ENCODE results near the gene CDS2.

Gene CDS2

DNA sequence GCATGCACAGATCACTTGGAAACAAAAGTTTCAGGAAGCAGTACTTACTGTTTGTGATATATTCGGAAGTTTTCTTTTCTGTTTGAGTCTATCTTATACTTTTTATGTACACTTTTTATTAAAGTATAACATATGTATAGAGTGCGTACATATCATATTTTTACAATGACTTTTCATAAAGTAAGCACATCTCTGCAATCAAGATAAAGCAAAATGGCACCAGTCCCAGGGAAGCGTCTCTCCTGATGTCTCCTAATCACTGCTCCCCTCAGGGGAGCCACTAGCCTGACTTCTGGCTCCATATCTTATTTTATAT, 26.3 kb downstream of the CDS2 start:
- no peak for DNase-seq (ENCODE audit: low read depth in 2 of 2, low spot score in 1 of 2)

DNA sequence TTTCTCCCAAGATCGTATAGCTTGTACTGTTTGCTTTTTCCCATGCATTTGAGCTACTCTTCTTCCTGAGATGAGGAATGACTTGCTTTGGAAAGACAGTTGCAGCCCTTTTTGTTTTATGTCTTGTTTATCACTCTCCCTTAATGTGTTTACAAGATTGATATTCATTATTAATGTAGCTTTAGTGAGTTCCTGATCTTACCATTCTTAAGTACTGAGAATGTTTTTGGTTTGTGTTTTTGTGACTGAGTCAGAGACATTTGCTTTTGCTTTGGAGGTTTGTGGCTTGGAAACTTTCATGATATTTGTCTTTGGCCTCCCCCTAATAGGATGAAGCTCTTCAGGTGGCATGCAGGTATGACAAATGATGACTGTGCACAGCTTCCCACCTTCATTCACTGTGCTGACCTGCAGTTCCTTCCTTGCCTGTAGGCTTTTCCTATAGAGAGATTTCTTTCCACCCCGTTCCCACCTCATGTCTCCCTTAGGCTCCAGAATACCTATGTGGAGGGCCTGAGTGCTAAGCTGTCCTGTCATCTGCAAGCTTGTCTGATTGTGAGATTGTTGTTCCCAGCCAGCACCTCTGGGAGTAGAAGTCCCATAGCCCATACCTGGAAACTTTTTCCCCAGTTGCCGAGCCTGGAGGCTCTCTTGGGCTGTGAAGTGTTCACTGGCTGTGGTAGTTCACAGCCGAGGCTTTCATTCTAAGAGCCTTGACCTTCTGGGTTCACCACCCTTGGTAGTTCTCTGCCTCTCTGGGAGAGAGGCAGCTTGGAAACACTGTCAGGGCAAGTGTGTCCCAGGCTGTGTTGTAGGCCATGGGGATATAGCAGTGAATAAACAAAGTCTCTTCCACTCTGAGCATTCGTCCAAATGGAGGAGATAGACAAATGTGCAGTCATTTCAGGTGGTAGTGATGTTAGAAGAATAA, 27.1 kb downstream of the CDS2 start:
- DNase-seq (ENCODE audit: low read depth in 2 of 2, low spot score in 1 of 2) = no peak

DNA sequence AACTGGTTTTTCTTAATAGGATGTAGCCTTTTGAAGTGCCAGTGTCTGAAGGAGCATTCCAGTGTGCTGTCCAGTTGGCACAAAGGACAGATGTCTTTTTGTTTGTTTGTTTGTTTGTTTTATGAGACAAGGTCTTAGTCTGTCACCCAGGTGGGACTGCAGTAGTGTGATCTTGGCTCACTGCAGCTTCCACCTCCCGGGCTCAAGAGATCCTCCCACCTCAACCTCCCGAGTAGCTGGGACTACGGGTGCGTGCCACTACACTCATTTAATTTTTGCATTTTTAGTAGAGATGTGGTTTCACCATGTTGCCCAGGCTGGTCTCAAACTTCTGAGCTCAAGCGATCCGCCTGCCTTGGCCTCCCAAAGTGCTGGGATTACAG, 27.7 kb downstream of the CDS2 start:
- DNase-seq (ENCODE audit: low read depth in 2 of 2, low spot score in 1 of 2) = no peak

DNA sequence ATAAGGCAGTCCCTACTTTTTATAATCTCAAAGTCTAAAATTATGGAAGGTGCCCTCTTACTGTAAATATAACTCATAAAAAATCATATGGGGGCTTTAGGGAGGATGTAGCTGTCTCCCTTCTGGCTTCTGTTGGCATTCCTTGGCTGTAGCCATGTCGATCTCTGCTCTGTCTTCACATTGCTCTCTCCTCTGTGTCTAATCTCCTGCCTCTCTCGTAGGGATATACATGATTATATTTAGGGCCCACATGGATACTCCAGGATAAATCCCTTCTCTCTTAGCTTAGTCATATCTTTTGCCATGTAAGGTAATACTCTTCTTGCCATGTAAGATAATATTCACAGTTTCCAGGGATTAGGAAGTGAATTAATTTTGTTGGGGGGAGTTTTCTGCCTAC, 28.6 kb downstream of the CDS2 start:
- no peak for DNase-seq (ENCODE audit: low read depth in 2 of 2, low spot score in 1 of 2)

DNA sequence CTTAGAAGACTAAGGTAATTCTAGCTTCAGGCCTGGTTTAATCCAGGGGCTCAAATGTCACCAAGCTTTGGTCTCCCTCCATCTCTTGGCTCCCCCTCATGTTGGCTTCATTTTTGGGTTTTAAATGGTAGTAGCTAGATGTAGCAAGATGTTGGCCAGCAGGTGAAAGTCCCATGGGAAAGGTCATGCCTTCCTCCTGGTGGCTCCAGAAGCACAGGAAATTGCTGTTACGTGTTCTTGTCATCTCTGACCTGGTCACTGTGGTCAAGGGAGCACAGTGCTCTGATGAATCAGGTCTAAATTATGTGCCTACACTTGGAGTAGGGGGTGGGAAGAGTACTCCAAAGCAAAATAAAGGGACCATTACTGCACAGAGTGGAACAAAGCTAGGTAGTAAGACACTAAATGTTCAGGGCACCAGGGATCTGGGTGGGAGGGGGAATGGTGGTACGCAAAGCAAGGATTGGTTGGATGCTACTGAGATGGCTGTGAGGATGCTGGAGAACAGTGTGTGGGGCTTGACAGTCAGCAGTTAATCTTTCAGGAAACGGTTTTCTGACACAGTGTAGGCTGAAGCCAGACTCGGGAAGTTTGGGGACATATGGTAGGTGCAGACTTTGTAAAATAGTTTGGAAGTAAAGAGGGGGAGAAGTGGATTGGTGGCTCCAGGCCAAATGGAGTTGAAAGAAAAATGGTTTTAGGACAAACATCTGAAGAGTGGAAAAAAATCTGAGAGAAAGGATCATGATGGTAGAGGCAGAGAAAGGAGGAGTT, 30.1 kb downstream of the CDS2 start:
- DNase-seq (ENCODE audit: low read depth in 2 of 2, low spot score in 1 of 2) = no peak

DNA sequence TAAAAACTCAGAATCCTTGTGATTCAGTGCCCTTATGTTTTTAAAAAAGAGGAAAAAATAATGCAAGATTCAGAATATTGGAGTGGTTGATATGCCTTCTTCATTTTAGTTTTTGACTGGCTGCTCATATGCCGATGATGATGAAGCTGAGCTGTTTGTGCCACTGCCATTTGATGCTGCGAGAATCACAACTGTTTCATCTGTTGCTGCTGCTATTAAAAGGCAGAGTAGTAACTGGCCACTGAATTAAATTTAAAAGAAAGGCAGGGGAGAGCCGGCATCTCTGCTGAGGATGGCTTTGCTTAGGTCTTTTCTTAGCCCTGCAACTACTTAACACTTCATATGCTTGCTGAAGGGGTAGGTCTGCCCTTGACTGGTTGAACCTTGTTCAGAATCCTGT, 33.1 kb downstream of the CDS2 start:
- DNase-seq (ENCODE audit: low read depth in 2 of 2, low spot score in 1 of 2) = no peak

DNA sequence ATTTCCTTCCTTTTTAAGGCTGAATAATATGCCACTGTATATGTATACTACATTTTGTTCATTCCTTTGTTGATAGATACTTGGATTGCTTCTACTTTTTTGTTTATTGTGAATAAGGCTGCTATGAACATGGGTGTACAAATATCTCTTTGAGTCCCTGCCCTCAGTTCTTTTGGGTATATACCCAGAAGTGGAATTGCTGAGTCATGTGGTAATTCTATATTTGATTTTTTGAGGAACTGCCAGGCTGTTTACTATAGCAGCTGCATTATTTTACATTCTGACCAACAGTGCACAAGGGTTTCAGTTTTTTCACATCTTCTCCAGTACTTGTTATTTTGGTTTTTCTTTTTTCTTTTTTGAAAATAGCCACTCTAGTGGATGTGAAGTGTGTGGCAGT, 34.1 kb downstream of the CDS2 start:
- DNase-seq (ENCODE audit: low read depth in 2 of 2, low spot score in 1 of 2) = no peak

DNA sequence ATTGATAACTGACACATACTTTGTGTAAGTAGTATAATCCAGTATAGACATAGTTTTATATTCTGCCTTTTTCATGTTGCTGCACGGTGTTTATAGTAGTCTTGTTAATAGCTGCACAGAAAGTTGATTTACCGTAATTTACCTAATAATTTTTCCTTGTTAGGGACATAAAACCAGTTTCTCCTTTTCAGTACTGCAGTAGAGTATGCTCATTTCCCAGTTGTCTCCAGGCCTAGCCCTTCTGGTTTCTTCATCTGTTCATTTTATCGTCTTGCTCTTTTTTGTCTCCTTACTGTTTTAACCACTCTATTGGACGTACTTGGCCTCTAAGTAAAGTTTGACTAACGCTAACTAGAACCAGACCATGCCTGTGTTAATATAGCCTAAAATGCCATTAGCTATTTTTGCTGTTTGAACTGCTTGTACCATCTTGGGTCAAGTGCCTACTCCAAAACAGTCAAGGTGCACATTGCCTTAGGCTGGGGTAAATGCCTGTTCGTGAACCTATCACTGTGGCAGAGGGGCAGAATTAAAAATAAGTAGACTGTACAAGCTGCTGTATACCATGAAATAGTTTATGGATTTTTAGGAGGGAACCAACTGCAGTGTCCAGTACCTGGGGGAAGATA, 34.8 kb downstream of the CDS2 start:
- no peak for DNase-seq (ENCODE audit: low read depth in 2 of 2, low spot score in 1 of 2)

DNA sequence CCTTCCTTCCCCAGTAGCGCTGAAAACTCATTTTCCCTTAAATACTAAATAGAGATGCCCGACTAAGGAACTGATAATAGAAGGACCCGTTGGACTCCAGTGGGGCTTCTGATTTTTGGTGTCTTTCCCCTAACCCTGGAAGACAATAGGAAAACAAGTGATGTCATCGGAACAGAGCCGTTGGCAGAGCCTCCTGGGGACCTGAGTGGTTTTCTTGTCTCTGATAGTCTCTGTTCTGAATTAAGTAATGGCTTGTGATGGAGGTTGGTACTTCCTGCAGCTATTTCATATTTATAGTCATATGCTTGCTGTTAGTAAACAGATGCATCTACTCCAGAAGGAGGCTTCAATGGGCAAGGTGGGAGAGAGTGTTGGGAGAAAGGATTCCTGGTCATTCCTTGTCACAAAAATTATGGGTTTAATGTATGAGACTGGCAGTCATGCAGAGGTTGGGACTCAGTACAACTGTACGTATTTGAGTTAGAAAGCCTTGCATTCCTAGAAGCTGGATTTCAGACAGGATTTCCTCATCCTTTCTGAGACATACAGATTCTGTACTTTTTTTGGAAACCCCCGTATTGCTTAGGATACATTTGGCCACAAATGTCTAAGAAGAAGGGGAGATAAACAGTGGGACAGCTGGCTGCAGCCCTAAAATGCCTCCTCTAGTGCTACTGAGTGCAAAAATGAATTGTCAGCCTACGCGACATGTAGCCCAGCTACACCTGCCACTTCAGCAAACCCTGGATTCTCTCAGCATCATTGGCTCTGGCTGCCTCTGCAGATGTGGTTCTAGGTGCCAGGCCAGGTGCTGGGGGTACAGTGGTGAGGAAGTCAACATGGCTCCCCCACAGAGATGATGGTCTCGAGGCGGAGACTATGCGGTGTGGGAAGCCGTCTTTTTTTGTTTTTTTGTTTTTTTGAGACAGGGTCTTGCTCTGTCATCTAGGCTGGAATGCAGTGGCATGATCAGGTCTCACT, 38.1 kb downstream of the CDS2 start:
- no peak for DNase-seq (ENCODE audit: low read depth in 2 of 2, low spot score in 1 of 2)

DNA sequence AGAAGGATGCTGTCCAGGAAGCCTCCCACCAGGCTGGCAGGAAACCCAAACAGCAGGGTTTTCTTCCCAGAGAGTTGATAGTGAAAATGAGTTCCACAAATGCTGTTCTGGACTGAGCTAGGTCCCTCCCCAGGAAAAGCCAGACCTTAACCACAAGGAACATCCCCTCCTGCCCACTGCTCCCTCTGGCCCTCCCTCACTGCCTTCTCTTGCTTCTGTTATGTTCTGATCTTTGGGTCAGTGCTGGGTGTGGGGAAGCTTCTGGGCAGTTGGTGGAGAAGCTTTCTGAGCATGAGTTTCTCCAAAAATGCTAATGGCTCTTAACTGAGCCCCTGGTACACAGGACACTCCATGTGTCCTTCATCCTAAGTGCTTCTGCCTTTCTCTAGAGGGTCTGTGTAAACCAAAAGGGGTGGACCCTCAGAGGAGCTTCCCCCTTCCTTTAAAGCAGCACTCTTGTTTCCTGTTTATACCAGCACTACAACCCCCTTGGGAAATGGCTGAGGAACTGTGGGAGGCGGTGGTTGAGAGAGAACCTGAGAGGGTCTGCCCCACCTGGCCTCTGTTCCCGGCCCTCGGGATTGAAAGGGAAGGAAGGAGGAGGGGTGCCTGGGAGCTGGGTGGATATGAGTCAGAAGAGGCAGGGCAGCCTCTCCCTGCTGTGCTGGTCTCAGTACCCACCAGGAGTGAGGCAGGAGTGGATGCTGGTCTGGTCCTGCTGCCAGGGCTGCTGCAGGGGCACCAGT, 42.0 kb downstream of the CDS2 start:
- DNase-seq (ENCODE audit: low read depth in 2 of 2, low spot score in 1 of 2) = no peak

DNA sequence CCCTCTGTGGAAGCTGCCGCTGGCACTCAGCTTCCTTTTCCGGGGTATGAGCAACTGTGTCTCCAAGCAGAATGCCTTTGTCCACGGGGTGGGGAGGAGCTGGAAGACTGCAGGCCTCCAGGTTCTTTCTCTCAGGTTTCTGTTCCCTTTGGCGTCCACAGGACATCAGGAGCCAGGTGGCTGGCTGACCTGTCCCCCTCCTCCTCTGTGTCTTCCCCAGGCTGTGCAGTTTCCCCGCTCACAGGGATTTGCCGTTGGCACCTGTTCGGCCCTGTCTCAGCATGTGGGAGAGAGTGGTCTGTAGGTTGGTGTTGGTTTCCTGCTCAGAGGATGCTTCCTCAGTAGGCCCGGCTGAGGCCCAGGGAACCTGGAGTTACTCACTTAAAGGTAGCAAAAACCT, 43.5 kb downstream of the CDS2 start:
- no peak for DNase-seq (ENCODE audit: low read depth in 2 of 2, low spot score in 1 of 2)

DNA sequence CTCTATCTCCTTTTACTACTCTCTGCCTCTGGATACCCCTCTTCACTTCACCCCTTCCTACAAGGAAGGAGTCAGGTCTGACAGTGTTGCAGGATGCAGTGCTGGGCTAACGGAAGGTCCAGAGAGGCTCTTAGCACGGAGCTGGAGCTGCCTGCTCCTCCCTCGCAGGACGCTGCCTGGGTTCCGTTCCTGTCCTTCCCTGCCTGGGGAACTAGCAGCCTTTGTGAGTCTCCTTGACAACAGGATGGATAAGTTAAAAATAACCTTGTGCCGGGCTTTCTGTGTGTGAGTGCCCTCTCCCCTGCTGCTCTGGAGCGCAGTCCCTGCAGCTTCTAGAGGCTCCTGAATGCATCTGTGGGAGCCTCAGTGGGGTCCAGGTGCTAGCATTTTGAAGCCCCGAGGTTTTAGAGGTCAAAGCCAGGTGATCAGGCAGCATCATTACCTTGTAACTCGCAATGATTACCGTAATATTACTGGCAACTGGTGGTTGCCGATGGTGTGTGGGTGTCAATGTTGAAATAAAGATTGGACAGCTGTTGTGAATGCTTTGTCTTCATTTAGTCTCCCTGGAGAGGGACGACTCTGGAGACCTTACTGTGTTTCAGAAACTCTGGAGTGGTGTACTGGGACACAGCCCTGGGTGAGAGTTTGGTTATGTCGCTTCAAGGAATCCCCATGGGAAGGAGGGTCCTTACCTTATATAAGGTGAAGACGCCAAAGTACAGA, 44.4 kb downstream of the CDS2 start:
- no peak for DNase-seq (ENCODE audit: low read depth in 2 of 2, low spot score in 1 of 2)

DNA sequence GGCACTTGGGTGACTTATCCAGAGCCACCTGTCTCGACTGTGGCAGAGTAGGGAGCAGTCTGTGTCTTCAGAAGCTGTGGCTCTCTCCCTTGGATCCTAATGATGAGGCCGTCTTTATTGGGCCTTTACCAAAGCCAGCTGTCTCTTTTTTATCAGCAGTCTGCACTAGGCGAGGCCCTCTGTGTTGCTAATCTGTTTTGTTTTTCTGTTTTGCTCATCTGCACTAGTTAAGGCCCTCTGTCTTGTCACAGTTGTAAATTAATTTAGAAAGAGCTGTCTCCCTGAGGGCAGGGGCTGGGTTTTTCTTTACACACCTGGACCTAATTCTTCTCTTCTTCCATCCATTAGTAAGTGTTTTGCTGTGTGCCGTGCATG, 45.0 kb downstream of the CDS2 start:
- no peak for DNase-seq (ENCODE audit: low read depth in 2 of 2, low spot score in 1 of 2)

DNA sequence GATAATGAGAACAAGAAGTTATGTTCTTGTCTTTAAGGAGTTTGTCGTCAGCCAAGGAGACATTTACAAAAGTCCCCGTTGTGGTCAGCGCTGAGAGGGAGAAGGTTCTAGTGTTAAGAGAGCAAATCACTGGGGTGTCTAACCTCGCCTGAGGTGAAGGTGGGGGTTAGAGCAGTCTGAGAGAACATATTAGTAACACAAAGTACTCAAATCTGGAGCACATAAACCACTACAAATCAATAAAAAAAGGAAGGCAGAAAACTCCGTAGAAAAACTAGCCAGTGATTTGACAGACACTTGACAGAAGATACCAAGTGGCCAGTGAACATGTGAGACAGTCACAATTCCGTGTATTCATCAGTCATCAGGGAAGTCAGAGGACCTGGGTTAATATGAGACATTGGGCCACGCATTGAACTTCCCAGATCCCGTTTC, 45.4 kb downstream of the CDS2 start:
- no peak for DNase-seq (ENCODE audit: low read depth in 2 of 2, low spot score in 1 of 2)

DNA sequence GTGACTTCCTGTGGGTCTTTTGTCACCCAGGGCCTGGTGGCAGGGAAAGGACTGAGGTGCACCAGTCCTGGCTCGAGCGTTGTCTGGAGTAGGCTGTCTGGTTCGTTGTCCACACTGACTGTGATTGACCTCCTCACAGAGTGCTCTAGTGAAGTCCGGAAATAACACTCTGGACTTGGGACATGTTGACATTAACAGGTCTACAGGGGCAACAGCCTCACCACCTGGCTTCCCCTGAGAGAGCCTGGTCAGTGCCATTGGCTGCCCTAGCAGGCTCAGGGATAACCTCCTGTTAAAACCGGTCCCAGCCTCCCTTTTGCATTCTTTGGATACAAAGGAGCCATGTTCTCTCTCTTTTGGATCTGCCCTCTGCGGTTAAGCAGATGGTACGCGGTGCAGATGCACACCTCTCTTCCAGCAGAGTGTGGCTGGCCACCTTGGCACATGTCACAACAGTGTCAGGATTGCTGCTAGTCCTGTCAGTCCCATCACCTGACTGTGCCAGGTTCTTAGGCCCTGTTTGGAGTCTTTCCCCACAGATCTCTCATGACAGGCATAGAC, 46.2 kb downstream of the CDS2 start:
- DNase-seq (ENCODE audit: low read depth in 2 of 2, low spot score in 1 of 2) = no peak

DNA sequence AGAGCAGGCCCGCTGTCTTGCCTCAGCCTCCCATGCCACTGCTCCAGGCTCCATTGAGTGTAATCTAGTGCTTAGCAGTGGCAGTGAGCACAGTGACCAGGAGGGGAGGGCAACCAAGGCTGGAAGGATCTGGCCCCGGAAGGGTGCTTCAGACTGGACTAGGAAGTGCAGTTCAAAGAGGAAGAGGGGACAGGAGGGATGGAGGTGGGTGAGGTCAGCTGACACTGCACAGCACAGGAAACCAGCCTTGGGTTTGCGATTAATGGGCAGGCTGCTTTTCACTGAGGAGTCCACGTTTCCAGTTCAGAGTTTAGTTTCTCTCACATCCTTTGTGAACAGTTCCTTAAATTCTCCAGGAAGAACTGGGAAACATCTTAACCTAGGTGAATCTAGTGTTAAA, 46.9 kb downstream of the CDS2 start:
- no peak for DNase-seq (ENCODE audit: low read depth in 2 of 2, low spot score in 1 of 2)

DNA sequence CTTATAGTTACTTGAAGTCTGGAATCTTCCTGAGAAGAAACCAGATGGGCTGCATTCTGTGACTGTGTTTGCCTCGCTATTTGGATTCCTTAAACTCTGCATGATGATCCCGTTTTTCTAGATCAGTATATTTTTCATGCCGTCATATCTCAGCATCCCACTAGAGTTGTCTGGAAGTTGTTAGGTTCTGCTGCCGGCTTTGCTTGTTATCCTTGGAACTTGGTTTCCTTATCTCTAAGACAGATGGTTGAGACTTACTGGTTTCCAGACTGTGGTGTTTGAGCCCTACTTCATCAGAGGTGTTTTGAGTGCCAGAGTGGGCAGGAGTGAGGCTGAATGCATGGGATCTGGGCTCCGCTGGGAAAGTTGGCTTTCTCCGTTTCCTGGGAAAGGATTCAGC, 50.3 kb downstream of the CDS2 start:
- DNase-seq (ENCODE audit: low read depth in 2 of 2, low spot score in 1 of 2) = no peak

DNA sequence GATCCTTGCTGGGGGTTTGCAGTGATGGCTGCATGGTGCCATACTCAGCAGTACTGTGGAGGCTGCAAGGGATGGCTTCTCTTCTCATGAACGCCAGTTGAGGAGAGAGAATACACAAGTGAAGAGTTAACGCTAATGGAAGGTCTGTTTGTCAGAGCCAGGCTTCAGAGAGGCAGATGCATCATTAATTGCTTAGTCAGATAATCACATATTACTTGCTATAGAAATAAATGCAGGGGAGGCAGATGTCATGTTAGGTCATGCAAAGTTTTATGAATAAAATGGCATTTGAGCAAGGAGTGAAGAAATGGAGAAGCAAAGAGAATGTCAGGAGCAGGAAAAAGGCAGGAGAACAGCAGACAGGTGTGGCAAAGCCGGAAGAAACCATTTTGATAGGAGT, 51.2 kb downstream of the CDS2 start:
- DNase-seq (ENCODE audit: low read depth in 2 of 2, low spot score in 1 of 2) = no peak

DNA sequence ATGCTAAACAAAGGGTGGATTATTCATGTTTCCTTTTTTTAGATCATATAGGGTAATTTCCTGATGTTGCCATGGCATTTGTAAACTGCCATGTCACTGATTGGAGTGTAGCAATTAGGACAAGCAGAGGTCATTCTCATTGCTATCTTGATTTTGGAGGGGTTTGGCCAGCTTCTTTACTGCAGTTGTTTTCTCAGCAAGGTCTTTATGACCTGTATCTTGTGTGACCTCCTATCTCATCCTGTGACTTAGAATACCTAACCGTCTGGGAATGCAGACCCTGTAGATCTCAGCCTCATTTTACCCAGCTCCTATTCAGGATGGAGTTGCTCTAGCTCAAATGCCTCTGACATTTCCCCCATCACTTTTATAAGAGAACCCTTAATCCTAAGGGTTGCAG, 53.6 kb downstream of the CDS2 start:
- DNase-seq (ENCODE audit: low read depth in 2 of 2, low spot score in 1 of 2) = no peak
